Posterior cingulate gyrus (tissue), 11 donors: ENCODE results near the gene COL8A1.

ENCODE experiments used
- DNase-seq, 10 donors: peaks; one replicate each; pipeline versions ENCODE4 v3.0.0 to v3.0.0-alpha.2; 2020 to 2021; ENCODE audit warnings: mixed read lengths in 3 of 10
- intact Hi-C: fragments of 100-400 bp; cut with DNase I; formaldehyde crosslinking; loops from one replicate; pipeline ENCODE4 v1.15.1; 2023

The COL8A1 gene

DNA sequence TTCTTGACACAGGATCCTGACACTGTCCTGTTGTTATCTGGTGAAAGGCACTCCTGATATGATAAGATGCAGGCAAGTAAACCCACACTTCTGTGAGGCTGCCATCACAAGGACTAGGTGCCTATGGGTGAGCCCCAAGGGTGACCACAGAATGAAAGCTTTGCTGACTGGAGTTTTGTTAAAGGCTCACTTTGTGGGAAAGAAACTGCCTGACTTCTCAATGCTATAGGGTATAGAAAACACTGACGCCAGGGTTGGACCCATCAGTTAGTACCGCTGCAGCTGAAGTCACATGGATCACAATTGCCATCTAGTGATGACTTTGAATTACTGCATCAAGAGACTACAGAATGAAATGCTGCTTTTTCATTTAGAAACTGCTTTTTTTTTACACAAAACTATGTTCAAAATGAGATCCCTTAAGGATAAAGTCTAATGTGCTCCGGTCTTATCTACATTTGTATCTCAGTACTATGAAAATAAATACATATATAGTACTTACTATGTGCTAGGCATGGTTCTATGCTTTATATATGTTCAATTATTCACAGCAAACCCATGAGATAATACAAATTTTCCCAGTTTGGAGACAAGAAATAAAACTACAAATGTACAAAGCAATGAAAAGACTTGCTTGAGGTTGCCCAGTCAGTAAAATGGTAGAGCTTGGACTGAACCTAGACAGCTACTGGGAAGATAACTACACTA, 115.0 kb downstream of the COL8A1 start:
- intact Hi-C loops: loop anchor here (2.0 to 10.0 kb wide), 3 partner anchors 256 to 939 kb away; no protein-coding TSS in a partner anchor
- peak in 6 of 10 donors; percentile 13 to 75 (median 20) for DNase-seq

DNA sequence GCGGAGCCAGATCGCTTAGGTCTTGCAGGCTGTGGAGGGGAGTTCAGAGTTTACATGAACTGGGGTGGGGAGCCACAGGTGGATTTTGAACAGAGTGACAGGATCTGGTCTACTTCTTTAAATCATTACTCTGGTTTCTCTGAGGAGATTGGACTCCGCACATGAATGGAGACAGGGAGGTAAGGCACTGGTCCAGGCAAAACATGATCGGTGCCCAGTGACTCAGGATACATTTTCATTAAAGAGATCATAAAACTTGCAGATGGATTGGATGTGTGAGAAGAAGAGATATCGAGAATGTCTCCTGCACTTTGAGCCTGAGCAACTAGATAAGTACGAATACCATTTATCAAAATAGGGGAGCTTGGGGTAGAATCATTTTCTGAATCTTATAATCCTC, 117.4 kb downstream of the COL8A1 start:
- DNase-seq: no peak
- intact Hi-C loops: loop anchor here (10.0 kb wide), 1 partner anchor 941 kb away; no protein-coding TSS in a partner anchor

DNA sequence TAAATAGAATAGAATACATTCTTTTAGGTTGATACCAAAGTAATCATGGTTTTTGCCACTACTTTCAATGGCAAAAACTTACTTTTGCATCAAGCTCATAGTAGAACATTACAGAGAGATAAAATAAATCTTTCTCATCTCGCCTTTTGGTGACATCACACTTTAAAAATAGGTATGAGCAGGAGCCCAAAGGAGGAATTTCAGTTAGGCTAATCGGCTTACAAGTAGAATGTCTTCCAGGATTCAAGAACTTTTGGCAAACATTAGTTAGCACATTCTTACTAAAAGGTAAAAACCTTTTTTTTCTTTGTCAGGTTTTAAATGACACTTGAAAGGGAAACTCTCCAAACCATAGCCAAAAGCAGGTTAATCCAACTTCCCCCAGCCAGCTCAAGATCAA, 119.6 kb downstream of the COL8A1 start:
- DNase-seq: no peak
- intact Hi-C loops: loop anchor here (10.0 kb wide), 1 partner anchor 943 kb away; no protein-coding TSS in a partner anchor

DNA sequence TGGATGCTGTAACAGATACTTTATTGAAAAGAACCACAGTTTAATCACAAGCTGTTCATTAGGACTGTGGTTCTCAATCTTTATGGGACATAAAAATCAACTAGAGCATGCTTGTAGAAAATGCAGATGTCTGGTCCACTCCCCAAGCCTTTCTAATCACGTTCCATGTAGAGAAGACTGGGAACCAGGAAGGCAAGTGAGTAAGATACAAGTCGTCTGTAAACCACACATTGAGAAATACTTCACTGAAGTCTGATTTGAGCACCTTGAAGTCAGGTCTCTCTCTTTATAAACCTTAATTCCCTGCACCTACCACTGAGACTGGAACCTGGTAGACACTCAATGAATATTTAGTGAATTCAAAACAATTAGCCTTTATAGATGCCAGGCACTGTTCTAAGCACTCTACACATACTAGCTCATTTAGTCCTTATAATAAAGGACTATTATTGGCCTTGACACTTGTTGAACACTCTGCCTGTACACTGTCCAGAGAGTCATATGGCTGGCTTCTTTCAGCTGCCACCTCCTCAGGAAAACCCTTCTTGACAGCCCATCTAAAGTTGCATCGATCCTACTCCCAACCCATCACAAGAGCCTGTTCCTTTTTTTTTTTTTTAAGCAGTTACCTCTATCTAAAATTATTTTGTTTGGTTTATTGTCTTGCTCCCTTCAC, 120.2 kb downstream of the COL8A1 start:
- intact Hi-C loops: loop anchor here (10.0 kb wide), 1 partner anchor 944 kb away; no protein-coding TSS in a partner anchor
- DNase-seq: no peak

DNA sequence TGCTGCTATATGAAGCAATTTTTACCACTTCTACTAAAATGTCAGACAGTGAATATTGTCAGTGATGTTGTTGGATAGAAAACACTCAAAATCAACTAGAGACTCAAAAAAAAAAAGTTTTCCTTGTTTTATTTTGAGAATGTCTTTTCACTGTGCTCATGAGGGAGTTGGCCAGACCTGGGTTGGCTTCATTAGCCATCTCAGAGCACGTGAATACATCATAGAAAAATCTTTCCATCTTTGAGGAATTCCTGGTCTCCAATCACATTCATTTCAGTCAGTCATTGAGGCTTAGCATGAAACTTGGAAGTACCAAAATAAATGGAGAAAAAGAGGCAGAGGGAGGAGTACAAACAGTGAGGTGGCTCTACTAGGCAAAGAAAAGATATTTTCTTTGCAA, 121.6 kb downstream of the COL8A1 start:
- intact Hi-C loops: no loop called here
- no peak for DNase-seq

DNA sequence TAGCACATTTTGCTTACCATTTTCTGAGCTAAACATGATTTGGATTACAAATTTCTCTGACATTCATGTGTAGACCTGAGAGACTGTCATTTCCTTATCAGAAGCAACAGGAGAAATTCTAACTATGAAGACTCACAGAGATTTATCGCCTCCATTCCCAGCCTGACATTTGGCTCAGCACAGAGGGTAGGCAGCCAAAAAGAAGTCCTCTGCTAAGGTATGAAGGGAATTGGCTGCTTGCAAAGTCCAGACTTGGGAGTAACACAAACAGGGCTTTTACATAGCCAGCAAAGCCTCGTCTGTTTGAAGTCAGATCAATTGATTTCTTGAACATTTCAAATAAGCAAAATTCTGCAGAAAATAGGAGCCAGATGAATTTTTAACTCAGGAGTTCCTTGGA, 122.2 kb downstream of the COL8A1 start:
- intact Hi-C loops: no loop called here
- DNase-seq: no peak

DNA sequence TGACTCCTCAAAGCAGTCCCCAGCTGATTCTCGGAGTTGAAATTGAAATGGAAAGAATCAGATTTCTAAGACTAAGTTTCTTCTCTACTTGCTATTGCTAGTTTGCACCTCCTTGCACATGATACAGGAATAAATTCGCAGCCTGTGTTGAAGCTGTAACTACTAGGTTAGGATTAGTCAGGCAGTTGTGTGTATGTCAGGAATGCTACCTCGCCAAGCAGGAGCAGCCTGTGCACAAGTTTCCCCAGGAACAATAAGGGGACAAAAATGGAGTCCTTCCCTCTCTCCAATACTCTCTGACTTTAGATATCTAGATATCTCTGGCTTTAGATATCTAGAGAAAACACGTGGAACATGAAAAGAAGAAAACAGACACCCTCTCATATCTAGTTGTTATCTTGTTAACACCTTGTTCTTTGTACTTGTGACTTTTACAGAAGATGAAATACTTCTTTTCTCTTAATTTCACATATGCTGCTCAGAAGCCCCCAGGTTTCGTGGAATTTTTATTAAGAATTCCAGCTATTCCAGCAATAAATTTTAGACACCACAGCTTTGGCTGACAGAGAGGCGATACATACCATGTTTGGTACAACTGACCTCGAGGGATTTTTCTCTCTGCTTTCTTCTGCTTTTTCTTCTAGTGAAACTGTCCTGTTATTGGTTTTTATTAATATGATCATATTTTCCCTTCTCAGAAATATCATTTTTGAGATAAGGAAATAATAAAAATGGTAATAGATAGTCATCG, 123.2 kb downstream of the COL8A1 start:
- no peak for DNase-seq
- intact Hi-C loops: no loop called here

DNA sequence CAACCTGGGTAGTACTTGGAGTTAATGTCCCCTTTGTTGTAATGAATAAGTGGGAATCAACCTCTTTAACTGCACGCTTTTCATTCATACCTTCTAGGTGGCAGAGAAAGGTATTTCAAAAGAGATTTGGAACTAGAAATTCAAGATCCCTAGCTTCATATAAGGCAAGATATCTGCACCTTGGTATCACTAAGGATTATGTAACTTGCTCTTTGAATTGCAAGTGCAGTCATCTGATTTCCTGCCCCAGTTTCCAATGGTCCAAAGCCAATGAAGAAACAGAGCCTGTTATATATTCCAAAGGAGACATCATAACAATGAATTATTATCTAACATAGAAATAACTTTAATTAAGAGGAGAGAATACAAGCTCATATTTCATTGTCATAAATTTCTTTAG, 124.5 kb downstream of the COL8A1 start:
- intact Hi-C loops: no loop called here
- no peak for DNase-seq

DNA sequence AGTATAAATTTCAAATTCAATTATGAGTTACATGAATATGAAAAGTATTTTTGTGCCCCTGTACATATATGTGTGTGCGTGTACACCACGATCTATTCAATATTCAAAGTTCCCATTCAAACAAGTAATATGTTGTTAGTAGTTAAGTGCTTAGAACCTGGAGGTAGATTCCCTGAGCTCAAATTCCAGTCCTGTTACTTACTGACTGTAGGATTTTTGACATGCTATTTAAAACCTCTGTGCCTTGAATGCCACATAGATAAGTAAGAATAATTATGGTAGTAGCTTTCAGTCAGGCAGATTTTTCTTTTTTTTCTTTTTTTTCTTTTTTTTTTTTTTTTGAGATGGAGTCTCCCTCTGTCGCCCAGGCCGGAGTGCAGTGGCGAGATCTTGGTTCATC, 126.0 kb downstream of the COL8A1 start:
- DNase-seq: no peak
- intact Hi-C loops: no loop called here

DNA sequence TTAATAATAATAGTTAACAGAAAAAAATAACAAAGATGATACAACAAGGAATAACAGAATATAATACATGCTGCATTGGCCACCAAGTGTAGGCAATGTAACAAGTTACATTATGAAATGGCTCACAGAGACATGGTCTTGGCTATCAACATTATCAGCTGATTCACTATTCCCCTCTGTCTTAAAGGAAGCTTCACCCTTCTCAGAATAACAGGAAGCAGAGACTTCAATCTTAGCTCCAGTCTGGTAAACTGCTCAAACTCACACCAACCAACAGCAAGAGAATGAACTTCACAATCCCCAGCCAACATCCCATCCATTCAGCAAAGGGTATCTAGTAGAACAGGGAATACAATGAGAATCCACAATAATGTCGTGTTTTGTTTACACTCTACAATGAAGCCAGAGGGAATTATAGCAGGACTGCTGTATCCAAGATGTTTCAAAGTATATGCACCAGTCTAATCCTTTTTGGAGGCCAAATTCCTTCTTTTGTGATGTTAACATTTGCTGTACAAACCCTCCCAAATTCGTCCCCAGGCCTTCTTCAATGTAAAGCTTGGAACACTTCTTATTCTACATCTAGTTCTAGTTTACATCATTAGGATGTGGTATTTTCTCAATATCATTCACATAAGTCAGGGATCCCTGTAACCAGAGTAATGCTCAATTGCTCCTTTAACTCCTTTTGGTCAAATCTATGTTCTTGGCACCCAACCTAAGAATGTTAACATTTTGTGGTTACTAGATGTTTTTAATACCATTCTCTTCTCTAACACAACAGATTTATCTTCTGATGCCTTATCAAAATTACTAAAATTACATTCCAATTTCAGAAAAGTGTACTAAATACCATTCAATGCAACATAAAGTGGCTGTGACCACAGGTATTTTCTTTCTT, 126.9 kb downstream of the COL8A1 start:
- intact Hi-C loops: no loop called here

DNA sequence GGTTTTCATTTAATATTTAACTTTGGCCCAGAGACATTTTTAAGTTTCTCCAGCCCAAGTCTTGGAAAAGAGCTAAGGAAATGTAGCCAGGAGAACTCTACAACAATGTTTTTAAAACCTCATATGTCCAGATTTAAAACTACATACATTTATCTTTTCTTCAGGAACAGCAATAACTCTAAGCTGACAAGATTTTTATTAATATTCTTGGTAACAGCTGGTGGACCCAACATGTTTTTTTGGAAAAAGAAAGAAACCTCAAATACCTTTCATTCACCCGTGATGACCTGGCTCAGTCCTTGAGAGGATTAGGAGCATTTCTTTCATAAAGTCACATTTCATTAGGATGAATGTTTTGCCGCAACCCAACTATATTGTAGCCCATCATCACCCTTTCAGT, 128.9 kb downstream of the COL8A1 start:
- no peak for DNase-seq
- intact Hi-C loops: no loop called here

More for the DNA sequence above, 126.9 kb downstream of the COL8A1 start:
- no peak for DNase-seq

DNA sequence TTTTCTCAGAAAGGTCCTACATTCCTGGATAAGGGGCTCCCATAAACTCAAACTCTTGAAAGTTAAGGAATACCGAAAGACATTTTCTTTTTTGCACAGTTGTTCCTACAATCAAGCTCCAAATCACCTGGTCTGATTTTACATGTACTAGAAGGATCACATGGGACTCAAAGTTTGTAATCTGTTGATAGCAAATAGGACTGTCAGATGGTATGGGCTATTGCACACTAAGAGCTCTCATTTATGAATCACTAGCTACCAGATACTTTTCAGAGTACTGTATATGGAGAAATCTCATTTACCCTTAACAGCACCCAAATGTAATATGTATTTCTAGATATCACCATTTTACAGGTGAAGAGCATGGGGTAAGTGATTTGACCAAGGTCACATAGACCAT, 129.7 kb downstream of the COL8A1 start:
- intact Hi-C loops: no loop called here
- no peak for DNase-seq

DNA sequence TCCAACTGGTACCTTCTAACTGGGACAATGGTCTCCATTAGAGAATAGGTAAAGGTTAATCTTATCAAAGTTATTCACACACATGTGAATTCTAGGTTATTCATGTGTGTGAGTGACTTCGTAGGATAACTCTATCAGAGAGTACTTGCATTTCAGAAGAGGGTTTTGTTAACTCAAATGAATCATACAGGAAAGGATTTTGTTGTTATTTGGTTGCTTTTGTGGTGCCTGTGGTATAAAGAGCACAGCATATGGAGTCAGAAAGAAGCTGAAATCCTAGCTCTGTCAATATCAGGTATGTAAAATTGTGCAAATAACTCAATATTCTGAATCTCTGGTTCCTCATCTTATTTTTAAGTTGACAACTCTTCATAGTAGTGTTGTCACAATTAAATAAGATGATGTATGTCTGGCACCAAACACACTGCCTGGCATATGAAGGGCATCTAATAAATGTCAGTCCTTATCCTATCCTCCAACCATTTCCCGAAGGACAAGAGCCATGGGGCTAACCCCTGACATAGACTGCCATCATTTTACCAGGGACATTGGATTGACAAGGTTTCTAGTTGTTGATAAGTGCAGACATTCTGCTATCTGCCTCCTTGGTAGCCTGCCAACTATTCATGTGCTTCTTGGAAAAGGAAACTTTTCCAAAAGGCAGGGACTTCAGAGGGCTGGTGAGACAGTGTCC, 130.6 kb downstream of the COL8A1 start:
- intact Hi-C loops: no loop called here
- no peak for DNase-seq

DNA sequence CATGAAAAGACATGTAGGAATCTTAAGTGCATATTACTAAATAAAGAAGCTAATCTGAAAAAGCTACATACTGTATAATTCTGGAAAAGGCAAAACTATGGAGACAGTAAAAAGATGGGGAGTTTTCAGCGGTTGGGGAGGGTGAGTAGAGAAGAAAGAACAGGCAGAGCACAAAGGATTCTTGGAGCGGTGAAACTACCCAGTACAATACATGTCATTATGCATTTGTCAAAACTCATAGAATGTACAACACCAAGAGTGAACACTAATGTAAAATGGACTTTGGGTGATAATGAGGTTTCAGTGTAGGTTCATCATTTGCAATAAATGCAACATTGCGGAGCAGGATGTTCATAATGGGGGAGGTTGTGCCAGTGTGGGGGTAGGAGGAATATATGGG, 133.8 kb downstream of the COL8A1 start:
- no peak for DNase-seq

DNA sequence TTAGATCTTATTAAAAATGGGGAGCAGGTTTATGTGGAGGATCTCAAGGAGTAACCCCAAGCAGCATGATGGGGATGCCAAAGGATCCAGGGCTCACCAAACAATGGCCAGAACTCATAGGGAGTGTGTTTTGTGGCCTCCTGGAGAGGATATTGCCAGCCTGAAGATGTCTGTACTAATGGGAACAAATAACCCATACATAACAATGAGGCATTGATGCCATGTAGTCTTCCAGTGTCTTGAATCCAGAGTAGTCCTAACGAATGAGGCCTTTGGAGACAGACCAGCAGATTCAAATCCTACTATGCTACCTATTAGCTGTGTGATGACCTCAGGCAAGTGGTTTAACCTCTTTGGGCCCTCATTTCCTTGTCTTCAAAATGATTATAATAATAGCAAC, 134.3 kb downstream of the COL8A1 start:
- intact Hi-C loops: no loop called here
- DNase-seq: no peak

More for the DNA sequence above, 133.8 kb downstream of the COL8A1 start:
- intact Hi-C loops: no loop called here

DNA sequence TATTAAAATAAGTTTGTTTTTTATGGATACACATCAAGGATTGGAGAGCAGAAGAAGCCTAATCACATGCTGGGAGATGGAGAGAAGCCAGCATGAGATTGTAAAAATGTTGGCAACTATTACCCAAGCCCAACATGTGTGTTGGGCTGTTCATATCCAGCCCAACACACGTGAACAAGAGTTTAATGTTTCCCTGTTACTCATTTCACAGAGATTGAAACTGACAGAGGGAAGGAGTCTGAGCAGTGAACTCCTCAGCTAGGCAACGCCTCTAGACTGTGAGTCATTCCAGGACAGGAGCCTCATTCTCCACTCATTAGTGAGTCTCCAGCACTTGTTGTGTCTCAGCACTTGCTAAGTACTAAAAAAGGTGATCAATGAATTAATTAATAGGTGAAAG, 136.1 kb downstream of the COL8A1 start:
- no peak for DNase-seq
- intact Hi-C loops: no loop called here

DNA sequence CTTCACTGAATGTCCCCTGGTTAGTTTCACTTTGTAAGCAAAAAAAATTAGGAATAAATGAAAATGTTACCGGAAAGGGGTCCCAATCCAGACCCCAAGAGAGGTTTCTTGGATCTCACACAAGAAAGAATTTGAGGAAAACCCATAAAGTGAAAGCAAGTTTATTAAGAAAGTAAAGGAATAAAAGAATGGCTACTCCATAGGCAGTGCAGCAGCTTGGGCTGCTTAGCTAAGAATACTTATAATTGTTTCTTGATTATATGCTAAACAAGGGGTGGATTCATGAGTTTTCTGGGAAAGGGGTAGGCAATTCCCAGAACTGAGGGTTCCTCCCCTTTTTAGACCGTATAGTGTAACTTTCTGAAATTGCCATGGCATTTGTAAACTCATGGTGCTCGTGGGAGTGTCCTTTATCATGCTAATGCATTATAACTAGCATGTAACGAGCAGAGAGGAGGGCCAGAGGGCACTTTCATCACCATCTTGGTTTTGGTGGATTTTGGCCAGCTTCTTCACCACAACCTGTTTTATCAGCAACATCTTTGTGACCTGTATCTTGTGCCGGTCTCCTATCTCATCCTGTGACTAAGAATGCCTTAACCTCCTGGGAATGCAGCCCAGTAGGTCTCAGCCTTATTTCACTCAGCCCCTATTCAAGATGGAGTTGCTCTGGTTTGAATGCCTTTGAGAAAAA, 138.3 kb downstream of the COL8A1 start:
- no peak for DNase-seq
- intact Hi-C loops: no loop called here

DNA sequence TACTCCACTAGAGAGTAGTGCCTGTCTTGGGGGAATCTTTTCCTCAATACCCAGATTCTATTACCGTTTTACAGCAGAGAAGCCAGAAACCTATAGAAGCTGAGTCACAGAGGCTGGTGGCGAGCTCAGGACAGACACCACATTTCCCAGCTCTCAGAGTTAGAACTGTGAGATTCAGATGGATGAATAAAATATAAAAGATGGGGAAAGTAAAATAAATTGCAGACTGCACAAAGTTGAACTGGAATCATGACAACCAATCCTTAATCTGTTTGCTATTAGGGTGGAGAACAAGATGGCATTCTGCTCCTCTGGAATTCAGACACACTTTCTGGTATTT, 138.8 kb downstream of the COL8A1 start:
- intact Hi-C loops: no loop called here
- DNase-seq: no peak

DNA sequence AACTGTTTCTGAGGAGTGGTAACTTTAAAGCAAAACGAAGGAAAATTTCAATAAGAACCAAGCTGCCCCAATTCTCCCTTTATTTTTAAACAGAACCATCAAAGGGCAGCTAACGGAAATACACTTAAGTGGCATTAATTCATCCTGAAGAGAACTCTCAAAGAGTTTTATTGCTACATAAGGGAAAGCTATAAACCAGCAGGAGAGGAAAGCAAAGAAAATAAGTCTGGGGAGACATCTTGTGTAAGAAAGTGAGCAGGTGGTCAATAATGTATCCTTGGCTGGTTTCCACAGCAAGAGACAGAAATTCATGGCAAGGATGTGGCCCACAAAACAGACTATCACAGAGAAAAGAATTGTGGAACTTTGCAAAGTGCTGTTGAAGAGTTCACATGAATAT, 139.3 kb downstream of the COL8A1 start:
- intact Hi-C loops: no loop called here
- no peak for DNase-seq
